Caco-2 (cell line): Measurements from ENCODE around the gene ADM5. TPM values are rescaled to one million over a fixed set of nuclear protein-coding genes. Genes with fewer than 3 reads are reported as not detected.
A peak's percentile ranks its signal among the peaks of the same experiment; 100 is the strongest.

Experiments used
- BruUV-seq: library from RNA; stranded (reverse); fragments of 400-500 nt; replicated peaks from 2 replicates; lab custom pipeline; 2021; lab: Mats Ljungman, UMichigan
- CTCF ChIA-PET: fragments of 300-600 bp; sonication (Branson Sonifier 250); formaldehyde crosslinking; loops from one replicate; lab custom pipeline; 2022; ENCODE audit warnings: antibody characterized with exemption; lab: Charles Lee
- POLR2A ChIA-PET: fragments of 300-600 bp; sonication (Branson Sonifier 250); formaldehyde crosslinking; loops from one replicate; lab custom pipeline; 2022; ENCODE audit warnings: antibody characterized with exemption; lab: Charles Lee
- DNase-seq, 2 experiments: peaks; one replicate each; pipeline versions ENCODE4 v3.0.0 to v3.0.0-alpha.2; 2020 to 2022
- H3K27me3 ChIP-seq: replicated peaks from 2 replicates; pipeline ENCODE4 v1.6.0; 2011; ENCODE audit warnings: low read length; ENCODE audit not compliant: control insufficient read depth, insufficient read depth
- H3K36me3 ChIP-seq: 2 replicates; pipeline ENCODE4 v1.5.1; 2011; ENCODE audit warnings: low read length; ENCODE audit not compliant: control insufficient read depth, insufficient read depth
- H3K4me1 ChIP-seq: fragments of 250-450 bp; sonication (Bioruptor Pico); 2 replicates; pipeline ENCODE4 v1.5.1; 2020; ENCODE audit warnings: mild to moderate bottlenecking
- H3K4me3 ChIP-seq: 2 replicates; pipeline ENCODE4 v1.5.1; 2011; ENCODE audit warnings: low read depth, mild to moderate bottlenecking, control low read depth, low read length
- H3K9me3 ChIP-seq: fragments of 250-450 bp; sonication (Bioruptor Pico); 2 replicates; pipeline ENCODE4 v1.5.1; 2020; ENCODE audit warnings: mild to moderate bottlenecking, moderate library complexity
- H3K27ac Mint-ChIP-seq: one replicate; pipeline ENCODE4 v1.8.0; 2022; ENCODE audit warnings: mixed read lengths; ENCODE audit not compliant: unreplicated experiment
- H3K27me3 Mint-ChIP-seq: one replicate; pipeline ENCODE4 v1.8.0; 2022; ENCODE audit warnings: mixed read lengths; ENCODE audit not compliant: insufficient read depth, unreplicated experiment
- H3K36me3 Mint-ChIP-seq: one replicate; pipeline ENCODE4 v1.8.0; 2022; ENCODE audit warnings: mild to moderate bottlenecking, mixed read lengths; ENCODE audit not compliant: insufficient read depth, unreplicated experiment
- H3K4me1 Mint-ChIP-seq: one replicate; pipeline ENCODE4 v1.8.0; 2022; ENCODE audit warnings: low read depth, mixed read lengths; ENCODE audit not compliant: unreplicated experiment
- H3K4me3 Mint-ChIP-seq: one replicate; pipeline ENCODE4 v1.8.0; 2022; ENCODE audit warnings: mild to moderate bottlenecking, moderate library complexity, mixed read lengths; ENCODE audit not compliant: unreplicated experiment
- H3K9me3 Mint-ChIP-seq: one replicate; pipeline ENCODE4 v1.8.0; 2022; ENCODE audit warnings: mixed read lengths; ENCODE audit not compliant: unreplicated experiment
- intact Hi-C: fragments of 100-400 bp; cut with micrococcal nuclease; formaldehyde crosslinking; loops from one replicate; pipeline ENCODE4 v1.10.0; 2022; ENCODE audit not compliant: unreplicated experiment
- total RNA-seq: library from RNA; stranded (reverse); gene quantifications from 2 replicates; pipeline ENCODE4 v1.2.3, GENCODE V29; 2022
- TF ChIP-seq, protein P1 (sequence below), 2 experiments: fragments of 200-600 bp in 1 of 2; IDR thresholded peaks; 1 replicate in 1 of 2; 2 replicates in 1 of 2; pipeline versions ENCODE4 v1.5.1 to v1.8.0; 2011 to 2022; ENCODE audit warnings: antibody characterized with exemption in 1 of 2, control low read depth in 1 of 2, inconsistent platforms in 1 of 2, low read depth in 1 of 2, low read length in 1 of 2, mild to moderate bottlenecking in 1 of 2, moderate library complexity in 1 of 2; ENCODE audit not compliant: insufficient read depth in 1 of 2, severe bottlenecking in 1 of 2, unreplicated experiment in 1 of 2

ADM5 gene
- total RNA-seq, 1 experiment from 2014 or later, result 8.5 TPM

DNA sequence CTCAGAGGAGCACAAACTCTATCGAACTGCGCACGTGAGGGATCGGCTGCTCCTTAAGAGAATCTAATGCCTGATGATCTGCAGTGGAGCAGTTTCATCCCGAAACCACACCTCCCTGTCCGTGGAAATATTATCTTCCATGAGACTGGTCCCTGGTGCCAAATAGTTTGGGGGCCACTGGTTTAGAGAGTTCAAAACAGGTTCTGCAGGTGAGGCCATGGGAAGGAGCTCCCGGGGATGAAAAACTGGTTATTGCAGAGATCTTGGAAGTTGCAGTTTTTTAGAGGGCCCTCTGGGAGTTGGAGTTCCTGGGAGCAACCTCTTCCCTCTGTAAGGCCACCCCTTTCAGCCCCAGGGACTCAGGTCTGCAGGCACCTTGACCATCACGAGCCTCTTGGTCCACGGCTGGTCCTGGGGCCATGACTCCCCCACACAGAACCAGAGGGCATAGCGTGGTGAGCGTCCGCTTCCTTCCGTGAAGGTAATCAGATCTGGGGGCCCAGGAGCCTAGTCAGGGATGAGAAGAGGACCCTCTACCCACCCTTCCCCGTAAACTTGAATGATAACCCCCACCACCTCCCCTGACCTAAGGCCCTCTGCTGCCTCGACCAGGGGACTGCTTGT is 28.9 kb upstream of the ADM5 start:
- Mint-ChIP-seq H3K27ac (no peak overlapping the region), H3K27me3 (no peaks in the 10 kb centered on the region), H3K36me3 (peaks cover 95% of the 10 kb centered on the region), H3K9me3 (no peaks in the 10 kb centered on the region), H3K4me3 (no peak overlapping the region), H3K4me1 (peaks cover 6% of the 10 kb centered on the region)
- BruUV-seq, result no TSS peak
- H3K27me3 ChIP-seq, result no peaks in the 10 kb centered on the region
- H3K9me3 ChIP-seq, result peaks cover 8% of the 10 kb centered on the region
- H3K4me1 ChIP-seq, result peaks cover 7% of the 10 kb centered on the region; the same call in 1 of the 2 replicates
- intact Hi-C loops, result no loop called here
- ChIA-PET POLR2A (interaction anchor here (1.0 kb wide), 1 partner anchor 18 kb away, joined by 6 read pairs; the partner anchor contains the start of gene SCAF1), CTCF (no interaction called here)
- DNase-seq, result no peak
- H3K4me3 ChIP-seq, result no peak overlapping the region
- TF ChIP-seq, protein P1, sequence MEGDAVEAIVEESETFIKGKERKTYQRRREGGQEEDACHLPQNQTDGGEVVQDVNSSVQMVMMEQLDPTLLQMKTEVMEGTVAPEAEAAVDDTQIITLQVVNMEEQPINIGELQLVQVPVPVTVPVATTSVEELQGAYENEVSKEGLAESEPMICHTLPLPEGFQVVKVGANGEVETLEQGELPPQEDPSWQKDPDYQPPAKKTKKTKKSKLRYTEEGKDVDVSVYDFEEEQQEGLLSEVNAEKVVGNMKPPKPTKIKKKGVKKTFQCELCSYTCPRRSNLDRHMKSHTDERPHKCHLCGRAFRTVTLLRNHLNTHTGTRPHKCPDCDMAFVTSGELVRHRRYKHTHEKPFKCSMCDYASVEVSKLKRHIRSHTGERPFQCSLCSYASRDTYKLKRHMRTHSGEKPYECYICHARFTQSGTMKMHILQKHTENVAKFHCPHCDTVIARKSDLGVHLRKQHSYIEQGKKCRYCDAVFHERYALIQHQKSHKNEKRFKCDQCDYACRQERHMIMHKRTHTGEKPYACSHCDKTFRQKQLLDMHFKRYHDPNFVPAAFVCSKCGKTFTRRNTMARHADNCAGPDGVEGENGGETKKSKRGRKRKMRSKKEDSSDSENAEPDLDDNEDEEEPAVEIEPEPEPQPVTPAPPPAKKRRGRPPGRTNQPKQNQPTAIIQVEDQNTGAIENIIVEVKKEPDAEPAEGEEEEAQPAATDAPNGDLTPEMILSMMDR (IDR thresholded peaks at IDR 0.05; ENCODE audit: insufficient read depth in 1 of 2, low read depth in 1 of 2, low read length in 1 of 2, severe bottlenecking in 1 of 2, unreplicated experiment in 1 of 2), result no peak
- H3K36me3 ChIP-seq, result peaks cover 20% of the 10 kb centered on the region

DNA sequence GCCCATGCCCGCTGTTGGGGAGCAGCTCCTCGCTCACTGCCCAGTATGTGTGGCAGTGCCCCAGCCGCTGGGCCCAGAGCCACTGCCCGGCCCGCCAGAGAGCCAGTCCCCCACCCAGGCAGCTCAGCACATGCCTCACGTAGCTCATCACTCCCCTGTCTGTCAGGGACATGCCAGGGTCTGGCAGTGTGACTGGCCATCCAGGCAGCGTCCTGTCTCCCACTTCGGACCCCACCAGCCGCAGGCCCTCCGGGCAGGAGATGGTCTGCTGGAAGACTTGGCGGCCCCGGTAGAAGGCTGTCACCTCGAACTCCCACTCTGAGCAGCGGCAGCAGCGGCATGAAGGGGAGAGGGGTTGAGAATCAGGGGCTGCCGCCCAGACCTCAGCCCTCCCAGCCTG is 27.4 kb upstream of the ADM5 start:
- H3K4me1 Mint-ChIP-seq, result peaks cover 14% of the 10 kb centered on the region
- Histone ChIP-seq H3K4me1 (peaks cover 13% of the 10 kb centered on the region; the same call in 1 of the 2 replicates), H3K4me3 (no peak overlapping the region), H3K27me3 (no peaks in the 10 kb centered on the region), H3K9me3 (peaks cover 8% of the 10 kb centered on the region), H3K36me3 (peaks cover 20% of the 10 kb centered on the region)
- no peak overlapping the region for H3K27ac Mint-ChIP-seq
- DNase-seq, result no peak
- no TSS peak for BruUV-seq
- no peak overlapping the region for H3K4me3 Mint-ChIP-seq
- intact Hi-C loops, result no loop called here
- H3K27me3 Mint-ChIP-seq, result no peaks in the 10 kb centered on the region
- peaks cover 88% of the 10 kb centered on the region for H3K36me3 Mint-ChIP-seq
- TF ChIP-seq, protein P1 (IDR thresholded peaks at IDR 0.05; ENCODE audit: insufficient read depth in 1 of 2, low read depth in 1 of 2, low read length in 1 of 2, severe bottlenecking in 1 of 2, unreplicated experiment in 1 of 2), result no peak
- ChIA-PET POLR2A (interaction anchor here (0.6 to 1.0 kb wide), 2 partner anchors 22 to 1328 kb away, joined by 3 read pairs; partner anchors contain the start of gene RRAS), CTCF (no interaction called here)
- no peaks in the 10 kb centered on the region for H3K9me3 Mint-ChIP-seq

GRCh38 chr19:49663224-49663623 is 26.2 kb upstream of the ADM5 start:
- peaks cover 83% of the 10 kb centered on the region for H3K36me3 Mint-ChIP-seq
- TF ChIP-seq, protein P1 (IDR thresholded peaks at IDR 0.05; ENCODE audit: insufficient read depth in 1 of 2, low read depth in 1 of 2, low read length in 1 of 2, severe bottlenecking in 1 of 2, unreplicated experiment in 1 of 2), result no peak
- peak overlapping the region; percentile 35 for H3K27ac Mint-ChIP-seq
- peaks cover 18% of the 10 kb centered on the region for H3K4me1 Mint-ChIP-seq
- peaks cover 18% of the 10 kb centered on the region for H3K36me3 ChIP-seq
- DNase-seq, result no peak
- CTCF ChIA-PET, result interaction anchor here (0.6 to 1.5 kb wide), 2 partner anchors 18 to 59 kb away, joined by 4 to 7 read pairs; no protein-coding TSS in a partner anchor
- H3K4me3 ChIP-seq, result no peak overlapping the region
- no peaks in the 10 kb centered on the region for H3K27me3 ChIP-seq
- POLR2A ChIA-PET, result no interaction called here
- no peak overlapping the region for H3K4me3 Mint-ChIP-seq
- intact Hi-C loops, result no loop called here
- no TSS peak for BruUV-seq
- no peaks in the 10 kb centered on the region for H3K27me3 Mint-ChIP-seq
- peaks cover 8% of the 10 kb centered on the region for H3K9me3 ChIP-seq
- H3K9me3 Mint-ChIP-seq, result no peaks in the 10 kb centered on the region
- H3K4me1 ChIP-seq, result peaks cover 13% of the 10 kb centered on the region; the same call in 1 of the 2 replicates
